Panc1 (cell line): ENCODE measurements around the gene ELMOD1. TPM values are rescaled to one million over a fixed set of nuclear protein-coding genes. Genes with fewer than 3 reads are reported as not detected.
A peak's percentile ranks its signal among the peaks of the same experiment; 100 is the strongest.

Experiments used
- ATAC-seq: fragments of 200-7000 bp; cut with Tn5 transposase; 2 replicates; pipeline ENCODE4 v1.9.1; 2020; ENCODE audit warnings: mild to moderate bottlenecking, moderate library complexity
- BruUV-seq: library from RNA; stranded (reverse); fragments of 400-500 nt; replicated peaks from 2 replicates; lab custom pipeline; 2021; lab: Mats Ljungman, UMichigan
- CTCF ChIA-PET: fragments of 300-600 bp; sonication (Branson Sonifier 250); formaldehyde crosslinking; loops from one replicate; lab custom pipeline; 2022; ENCODE audit warnings: antibody characterized with exemption; lab: Charles Lee
- POLR2A ChIA-PET: fragments of 300-600 bp; sonication (Branson Sonifier 250); formaldehyde crosslinking; loops from one replicate; lab custom pipeline; 2022; ENCODE audit warnings: antibody characterized with exemption; lab: Charles Lee
- DNase-seq: peaks from one replicate; pipeline ENCODE4 v3.0.0-alpha.2; 2010; ENCODE audit warnings: low read depth, low spot score
- H3K27ac ChIP-seq: 2 replicates; pipeline ENCODE4 v1.5.1; 2011; ENCODE audit warnings: mild to moderate bottlenecking, low read length, inconsistent platforms
- H3K27me3 ChIP-seq: fragments of 200-500 bp; sonication (Bioruptor generic); 2 replicates; pipeline ENCODE4 v1.6.0; 2014; ENCODE audit warnings: low read length, inconsistent platforms; ENCODE audit not compliant: control insufficient read depth, insufficient read depth
- H3K36me3 ChIP-seq: fragments of 200-500 bp; sonication (Bioruptor generic); 2 replicates; pipeline ENCODE4 v1.5.1; 2014; ENCODE audit warnings: inconsistent platforms, mild to moderate bottlenecking, low read length, moderate library complexity; ENCODE audit not compliant: control insufficient read depth, insufficient read depth
- H3K4me1 ChIP-seq: 2 replicates; pipeline ENCODE4 v1.5.1; 2011; ENCODE audit warnings: inconsistent platforms, mild to moderate bottlenecking, low read length, moderate library complexity; ENCODE audit not compliant: control insufficient read depth, insufficient read depth
- H3K4me3 ChIP-seq, 2 experiments: 2 replicates each; pipeline ENCODE4 v1.5.1; 2011 to 2012; ENCODE audit warnings: low read depth in 2 of 2, low read length in 2 of 2, mild to moderate bottlenecking in 2 of 2, inconsistent platforms in 1 of 2, moderate library complexity in 1 of 2
- H3K9me3 ChIP-seq: fragments of 200-500 bp; sonication (Bioruptor generic); 2 replicates; pipeline ENCODE4 v1.5.1; 2014; ENCODE audit warnings: low read depth, mild to moderate bottlenecking, inconsistent platforms, low read length, moderate library complexity; ENCODE audit not compliant: control insufficient read depth, insufficient read depth
- POLR2AphosphoS5 ChIP-seq: IDR thresholded peaks from 2 replicates; pipeline ENCODE4 v1.6.1; 2012; ENCODE audit warnings: mild to moderate bottlenecking, low read depth, low read length, moderate library complexity
- SIN3A ChIP-seq: IDR thresholded peaks from 2 replicates; pipeline ENCODE4 v1.6.1; 2012; ENCODE audit warnings: low read depth, mild to moderate bottlenecking, low read length, moderate library complexity, borderline replicate concordance; ENCODE audit not compliant: insufficient read depth
- TCF7L2 ChIP-seq: IDR thresholded peaks from 2 replicates; pipeline ENCODE4 v1.6.1; 2011; ENCODE audit warnings: mild to moderate bottlenecking, low read depth, low read length, inconsistent platforms
- in situ Hi-C: cut with HindIII; loops from 2 replicates; pipeline ENCODE4 v1.10.0; 2016; ENCODE audit warnings: low sequenced_read_pairs, low pct_unique_long_range_greater_than_20kb
- intact Hi-C: fragments of 100-400 bp; cut with micrococcal nuclease; formaldehyde crosslinking; loops from one replicate; pipeline ENCODE4 v1.10.0; 2022; ENCODE audit not compliant: unreplicated experiment
- total RNA-seq: library from RNA; stranded (reverse); gene quantifications from one replicate; pipeline ENCODE4 v1.2.1, GENCODE V29; 2021; ENCODE audit not compliant: unreplicated experiment
- TF ChIP-seq, protein P1 (sequence below): fragments of 450-650 bp; IDR thresholded peaks from 2 replicates; pipeline ENCODE4 v1.5.1; 2017; ENCODE audit warnings: mild to moderate bottlenecking
- TF ChIP-seq, protein P2 (sequence below), 2 experiments: IDR thresholded peaks; 2 replicates each; pipeline ENCODE4 v1.6.1; 2011 to 2012; ENCODE audit warnings: low read depth in 2 of 2, control low read depth in 1 of 2, low read length in 1 of 2, mild to moderate bottlenecking in 1 of 2, moderate library complexity in 1 of 2; ENCODE audit not compliant: insufficient read depth in 1 of 2

Gene ELMOD1
- total RNA-seq, 1 experiment from 2014 or later: 2.1 TPM

DNA sequence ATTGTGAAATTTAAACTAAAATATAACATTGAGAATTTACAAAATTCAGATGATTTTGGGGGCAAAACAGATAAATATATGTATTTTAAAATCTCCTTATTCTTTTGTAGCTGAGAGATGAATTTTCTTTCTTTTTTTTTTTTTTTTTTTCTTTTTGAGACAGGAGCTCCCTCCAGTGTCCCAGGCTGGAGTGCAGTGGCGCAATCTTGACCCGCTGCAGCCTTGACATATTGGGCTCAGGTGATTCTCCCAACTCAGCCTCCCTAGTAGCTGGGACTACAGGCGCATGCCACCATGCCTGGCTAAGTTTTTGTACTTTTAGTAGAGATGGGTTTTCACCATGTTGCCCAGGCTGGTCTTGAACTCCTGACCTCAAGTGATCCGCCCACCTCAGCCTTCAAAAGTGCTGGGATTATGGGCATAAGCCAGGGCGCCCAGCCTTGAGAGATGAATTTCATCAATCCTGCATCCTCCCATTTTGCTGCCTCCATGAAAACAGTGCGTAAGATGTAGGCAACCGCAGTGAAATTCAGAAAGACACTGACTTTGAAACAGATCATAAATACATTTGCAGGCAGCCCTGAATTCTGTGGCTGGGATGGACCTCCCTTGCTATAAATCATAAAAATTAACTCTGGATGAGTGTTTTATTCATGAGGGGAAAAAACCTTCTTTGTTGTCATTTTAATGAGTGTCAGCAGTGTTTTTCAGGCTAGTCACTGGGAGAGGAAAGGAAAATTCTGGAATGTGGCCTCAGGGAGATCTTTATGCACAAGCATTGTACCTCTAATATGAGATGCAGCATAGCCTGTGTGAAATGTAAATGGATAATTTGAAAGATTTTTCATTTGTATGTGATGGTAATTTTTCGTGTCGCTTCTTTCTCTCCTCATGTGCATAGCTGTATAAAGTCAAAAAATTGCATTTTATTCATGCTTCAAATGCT, 14.4 kb downstream of the ELMOD1 start:
- Histone ChIP-seq H3K9me3 (no peaks in the 10 kb centered on the region), H3K36me3 (no peaks in the 10 kb centered on the region), H3K27ac (no peak overlapping the region), H3K27me3 (no peaks in the 10 kb centered on the region), H3K4me1 (no peaks in the 10 kb centered on the region), H3K4me3 (no peak overlapping the region)
- in situ Hi-C loops: no loop called here
- intact Hi-C loops: no loop called here
- ATAC-seq (no peak), DNase-seq (no peak)
- no TSS peak for BruUV-seq
- no peak for TF ChIP-seq TCF7L2
- TF ChIP-seq, protein P1, sequence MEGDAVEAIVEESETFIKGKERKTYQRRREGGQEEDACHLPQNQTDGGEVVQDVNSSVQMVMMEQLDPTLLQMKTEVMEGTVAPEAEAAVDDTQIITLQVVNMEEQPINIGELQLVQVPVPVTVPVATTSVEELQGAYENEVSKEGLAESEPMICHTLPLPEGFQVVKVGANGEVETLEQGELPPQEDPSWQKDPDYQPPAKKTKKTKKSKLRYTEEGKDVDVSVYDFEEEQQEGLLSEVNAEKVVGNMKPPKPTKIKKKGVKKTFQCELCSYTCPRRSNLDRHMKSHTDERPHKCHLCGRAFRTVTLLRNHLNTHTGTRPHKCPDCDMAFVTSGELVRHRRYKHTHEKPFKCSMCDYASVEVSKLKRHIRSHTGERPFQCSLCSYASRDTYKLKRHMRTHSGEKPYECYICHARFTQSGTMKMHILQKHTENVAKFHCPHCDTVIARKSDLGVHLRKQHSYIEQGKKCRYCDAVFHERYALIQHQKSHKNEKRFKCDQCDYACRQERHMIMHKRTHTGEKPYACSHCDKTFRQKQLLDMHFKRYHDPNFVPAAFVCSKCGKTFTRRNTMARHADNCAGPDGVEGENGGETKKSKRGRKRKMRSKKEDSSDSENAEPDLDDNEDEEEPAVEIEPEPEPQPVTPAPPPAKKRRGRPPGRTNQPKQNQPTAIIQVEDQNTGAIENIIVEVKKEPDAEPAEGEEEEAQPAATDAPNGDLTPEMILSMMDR: peak; percentile 54; the same call in 1 of the 2 replicates
- ChIA-PET POLR2A (no interaction called here), CTCF (interaction anchor here (0.5 to 1.3 kb wide), 4 partner anchors 25 to 453 kb away, joined by 3 to 7 read pairs (median 4); no protein-coding TSS in a partner anchor)

DNA sequence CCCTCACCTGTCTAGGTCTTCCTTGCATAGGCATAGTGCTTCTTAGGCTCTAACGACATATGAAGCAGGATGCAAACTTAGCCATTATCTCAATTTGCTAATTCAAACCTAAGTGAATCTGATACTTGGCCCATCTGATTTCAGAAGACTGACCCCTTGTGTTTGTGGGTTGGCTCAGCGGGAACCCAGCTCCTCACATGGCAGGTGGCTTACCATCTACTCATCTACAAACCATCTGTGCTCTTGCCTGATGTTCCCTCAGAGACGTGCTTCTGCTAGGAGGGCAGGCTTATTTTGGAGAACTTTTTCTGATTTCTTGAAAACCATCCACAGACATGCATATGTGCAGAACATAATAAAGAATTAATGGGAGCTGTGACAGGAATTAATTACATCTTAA, 15.2 kb downstream of the ELMOD1 start:
- in situ Hi-C loops: no loop called here
- Histone ChIP-seq H3K27ac (no peak overlapping the region), H3K4me3 (no peak overlapping the region), H3K4me1 (no peaks in the 10 kb centered on the region), H3K36me3 (no peaks in the 10 kb centered on the region), H3K27me3 (no peaks in the 10 kb centered on the region), H3K9me3 (no peaks in the 10 kb centered on the region)
- ChIA-PET CTCF (interaction anchor here (0.5 kb wide), 1 partner anchor 36 kb away, joined by 3 read pairs; no protein-coding TSS in a partner anchor), POLR2A (interaction anchor here (0.7 kb wide), 1 partner anchor 74 kb away, joined by 5 read pairs; no protein-coding TSS in a partner anchor)
- intact Hi-C loops: no loop called here
- TF ChIP-seq TCF7L2 (no peak), SIN3A (no peak), POLR2AphosphoS5 (no peak)
- TF ChIP-seq, protein P1: peak; percentile 54
- TF ChIP-seq, protein P2, sequence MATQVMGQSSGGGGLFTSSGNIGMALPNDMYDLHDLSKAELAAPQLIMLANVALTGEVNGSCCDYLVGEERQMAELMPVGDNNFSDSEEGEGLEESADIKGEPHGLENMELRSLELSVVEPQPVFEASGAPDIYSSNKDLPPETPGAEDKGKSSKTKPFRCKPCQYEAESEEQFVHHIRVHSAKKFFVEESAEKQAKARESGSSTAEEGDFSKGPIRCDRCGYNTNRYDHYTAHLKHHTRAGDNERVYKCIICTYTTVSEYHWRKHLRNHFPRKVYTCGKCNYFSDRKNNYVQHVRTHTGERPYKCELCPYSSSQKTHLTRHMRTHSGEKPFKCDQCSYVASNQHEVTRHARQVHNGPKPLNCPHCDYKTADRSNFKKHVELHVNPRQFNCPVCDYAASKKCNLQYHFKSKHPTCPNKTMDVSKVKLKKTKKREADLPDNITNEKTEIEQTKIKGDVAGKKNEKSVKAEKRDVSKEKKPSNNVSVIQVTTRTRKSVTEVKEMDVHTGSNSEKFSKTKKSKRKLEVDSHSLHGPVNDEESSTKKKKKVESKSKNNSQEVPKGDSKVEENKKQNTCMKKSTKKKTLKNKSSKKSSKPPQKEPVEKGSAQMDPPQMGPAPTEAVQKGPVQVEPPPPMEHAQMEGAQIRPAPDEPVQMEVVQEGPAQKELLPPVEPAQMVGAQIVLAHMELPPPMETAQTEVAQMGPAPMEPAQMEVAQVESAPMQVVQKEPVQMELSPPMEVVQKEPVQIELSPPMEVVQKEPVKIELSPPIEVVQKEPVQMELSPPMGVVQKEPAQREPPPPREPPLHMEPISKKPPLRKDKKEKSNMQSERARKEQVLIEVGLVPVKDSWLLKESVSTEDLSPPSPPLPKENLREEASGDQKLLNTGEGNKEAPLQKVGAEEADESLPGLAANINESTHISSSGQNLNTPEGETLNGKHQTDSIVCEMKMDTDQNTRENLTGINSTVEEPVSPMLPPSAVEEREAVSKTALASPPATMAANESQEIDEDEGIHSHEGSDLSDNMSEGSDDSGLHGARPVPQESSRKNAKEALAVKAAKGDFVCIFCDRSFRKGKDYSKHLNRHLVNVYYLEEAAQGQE (IDR thresholded peaks at IDR 0.05; ENCODE audit: insufficient read depth in 1 of 2, low read depth in 2 of 2, low read length in 1 of 2): no peak
- no TSS peak for BruUV-seq
- ATAC-seq (no peak), DNase-seq (no peak)
